GM12878 (cell line): ENCODE results near the gene FIG4. TPM values are rescaled to one million over a fixed set of nuclear protein-coding genes. Genes with fewer than 3 reads are reported as not detected.
"Not testable (repeated sequence)": the region's sequence is repeated elsewhere in the genome, so short reads cannot be mapped to it uniquely, and the experiment has no call there.

Experiments
- ATAC-seq: fragments of 200-7000 bp; cut with Tn5 transposase; 3 replicates; pipeline ENCODE4 v1.9.1; 2020; ENCODE audit warnings: mild to moderate bottlenecking, moderate library complexity
- BruUV-seq: library from RNA; stranded (reverse); fragments of 400-500 nt; replicated peaks from 2 replicates; lab custom pipeline; 2021; lab: Mats Ljungman, UMichigan
- CTCF ChIA-PET: fragments of 300-600 bp; sonication (Branson Sonifier 250); formaldehyde crosslinking; extraction: SDS; loops from one replicate; lab custom pipeline; 2021; ENCODE audit warnings: inconsistent platforms; lab: Yijun Ruan, JAX
- POLR2A ChIA-PET: fragments of 350-600 bp; formaldehyde crosslinking; extraction: SDS; loops from one replicate; lab custom pipeline; 2021; ENCODE audit warnings: inconsistent platforms; lab: Charles Lee
- RAD21 ChIA-PET: fragments of 300-600 bp; sonication (Branson Sonifier 250); formaldehyde crosslinking; loops from one replicate; lab custom pipeline; 2023; ENCODE audit warnings: antibody characterized with exemption; ENCODE audit not compliant: unreplicated experiment; lab: Charles Lee
- SMC1A ChIA-PET: fragments of 300-600 bp; sonication (Branson Sonifier 250); formaldehyde crosslinking; loops from one replicate; lab custom pipeline; 2023; ENCODE audit not compliant: unreplicated experiment, uncharacterized antibody; lab: Charles Lee
- DNase-seq: peaks from one replicate; pipeline ENCODE4 v3.0.0-alpha.2; 2011; ENCODE audit warnings: low read depth, low spot score
- FAIRE-seq: peaks from 3 replicates; lab custom pipeline; 2011; peaks lifted over from hg19 to GRCh38; lab: Jason Lieb, UNC
- H2AFZ ChIP-seq: 2 replicates; pipeline ENCODE4 v1.6.0; 2011; ENCODE audit warnings: low read depth, low read length, control low read depth; ENCODE audit not compliant: control insufficient read depth
- H3K27ac ChIP-seq: 2 replicates; pipeline ENCODE4 v1.5.1; 2011; ENCODE audit warnings: control low read depth; ENCODE audit not compliant: control insufficient read depth, insufficient read depth
- H3K27me3 ChIP-seq, 2 experiments: replicated peaks in 1 of 2; 2 replicates each; pipeline versions ENCODE4 v1.6.0 to v1.6.1; 2011; ENCODE audit warnings: low read length in 1 of 2; ENCODE audit not compliant: control insufficient read depth in 2 of 2, insufficient read depth in 2 of 2
- H3K36me3 ChIP-seq, 2 experiments: 2 replicates each; pipeline ENCODE4 v1.5.1; 2011; ENCODE audit warnings: low read length in 1 of 2; ENCODE audit not compliant: control insufficient read depth in 2 of 2, insufficient read depth in 2 of 2
- H3K4me1 ChIP-seq: 2 replicates; pipeline ENCODE4 v1.6.1; 2011; ENCODE audit warnings: mild to moderate bottlenecking, low read length, moderate library complexity, mixed read lengths; ENCODE audit not compliant: control insufficient read depth, insufficient read depth
- H3K4me2 ChIP-seq: 2 replicates; pipeline ENCODE4 v1.6.0; 2011; ENCODE audit warnings: control low read depth; ENCODE audit not compliant: control insufficient read depth, insufficient read depth
- H3K4me3 ChIP-seq: fragments of 200-600 bp; sonication (generic); 2 replicates; pipeline ENCODE4 v1.5.1; 2016
- H3K79me2 ChIP-seq: 2 replicates; pipeline ENCODE4 v1.6.0; 2011; ENCODE audit warnings: low read length; ENCODE audit not compliant: control insufficient read depth, insufficient read depth
- H3K9ac ChIP-seq: 2 replicates; pipeline ENCODE4 v1.8.0; 2011; ENCODE audit warnings: low read length, control low read depth, mixed read lengths; ENCODE audit not compliant: control insufficient read depth, insufficient read depth
- H3K9me3 ChIP-seq: replicated peaks from 3 replicates; pipeline ENCODE4 v1.5.1; 2011; ENCODE audit warnings: mild to moderate bottlenecking, low read length; ENCODE audit not compliant: control insufficient read depth, insufficient read depth
- H4K20me1 ChIP-seq: 2 replicates; pipeline ENCODE4 v1.6.0; 2011; ENCODE audit not compliant: control insufficient read depth, insufficient read depth
- BHLHE40 ChIP-seq, 2 experiments: fragments of 450-650 bp in 1 of 2; IDR thresholded peaks; 2 replicates each; pipeline ENCODE4 v1.6.1; 2011 to 2017; ENCODE audit warnings: low read depth in 2 of 2, borderline replicate concordance in 1 of 2, improper control_type of control experiment in 1 of 2, low read length in 1 of 2, mild to moderate bottlenecking in 1 of 2
- BRCA1 ChIP-seq: IDR thresholded peaks from 2 replicates; pipeline ENCODE4 v1.6.1; 2011; ENCODE audit warnings: low read depth, low read length, improper control_type of control experiment
- E2F8 ChIP-seq: fragments of 450-650 bp; IDR thresholded peaks from 2 replicates; pipeline ENCODE4 v1.6.1; 2018; ENCODE audit warnings: mild to moderate bottlenecking, low read depth, moderate library complexity; ENCODE audit not compliant: partially characterized antibody
- EED ChIP-seq: sonication (generic); IDR thresholded peaks from 2 replicates; pipeline ENCODE4 v1.6.1; 2016; ENCODE audit warnings: antibody characterized with exemption, low read depth
- EP300 ChIP-seq, 2 experiments: fragments of 150-350 bp in 1 of 2; IDR thresholded peaks; 2 replicates each; pipeline ENCODE4 v1.6.1; 2011 to 2012; ENCODE audit warnings: low read depth in 2 of 2, low read length in 2 of 2, borderline replicate concordance in 1 of 2, improper control_type of control experiment in 1 of 2, inconsistent platforms in 1 of 2; ENCODE audit not compliant: control insufficient read depth in 1 of 2
- ETV6 ChIP-seq, 2 experiments: fragments of 450-650 bp in 1 of 2; IDR thresholded peaks in 1 of 2; conservative IDR thresholded peaks in 1 of 2; 2 replicates each; pipeline ENCODE4 v1.6.1; 2014; ENCODE audit warnings: antibody characterized with exemption in 1 of 2, borderline replicate concordance in 1 of 2, low read depth in 1 of 2, mild to moderate bottlenecking in 1 of 2, moderate library complexity in 1 of 2
- HCFC1 ChIP-seq: fragments of 150-350 bp; IDR thresholded peaks from 2 replicates; pipeline ENCODE4 v1.6.1; 2014; ENCODE audit warnings: low read length
- IKZF1 ChIP-seq: fragments of 450-650 bp; conservative IDR thresholded peaks from 2 replicates; pipeline ENCODE4 v1.6.1; 2017; ENCODE audit warnings: antibody characterized with exemption, mild to moderate bottlenecking
- IKZF2 ChIP-seq, 2 experiments: fragments of 450-650 bp; IDR thresholded peaks; 2 replicates each; pipeline ENCODE4 v1.6.1; 2017; ENCODE audit warnings: mild to moderate bottlenecking in 2 of 2, moderate library complexity in 2 of 2
- NRF1 ChIP-seq: conservative IDR thresholded peaks from 2 replicates; pipeline ENCODE4 v1.6.1; 2011; ENCODE audit warnings: mild to moderate bottlenecking, low read depth, low read length, improper control_type of control experiment
- PAX8 ChIP-seq: fragments of 450-650 bp; IDR thresholded peaks from 2 replicates; pipeline ENCODE4 v1.6.1; 2017; ENCODE audit warnings: mild to moderate bottlenecking, moderate library complexity
- RUNX3 ChIP-seq: IDR thresholded peaks from 2 replicates; pipeline ENCODE4 v1.6.1; 2012; ENCODE audit warnings: low read length, inconsistent platforms
- SPI1 ChIP-seq: IDR thresholded peaks from 2 replicates; pipeline ENCODE4 v1.6.1; 2011; ENCODE audit warnings: low read depth, mild to moderate bottlenecking, low read length, moderate library complexity, borderline replicate concordance; ENCODE audit not compliant: insufficient read depth
- WGBS: methylation state at CpG from one replicate; pipeline ENCODE4 v1.1.6; 2016; ENCODE audit warnings: low lambda C conversion rate; ENCODE audit not compliant: insufficient replicate concordance, insufficient coverage; ENCODE audit errors: missing lambda C conversion rate; 5-methylcytosine and 5-hydroxymethylcytosine counted together
- in situ Hi-C: fragments of 300-500 bp; cut with MboI; formaldehyde crosslinking; loops from 9 replicates; pipeline ENCODE4 v1.14.3; 2018; ENCODE audit warnings: mixed read lengths
- intact Hi-C: fragments of 100-400 bp; cut with micrococcal nuclease; formaldehyde crosslinking; loops from one replicate; pipeline ENCODE4 v1.14.2; 2022; ENCODE audit not compliant: unreplicated experiment
- polyA plus RNA-seq, 11 experiments: library from polyadenylated mRNA; depleted of rRNA in 4 of 11; unstranded in 6 of 11; stranded (reverse) in 5 of 11; fragments of >200 nt; fragmentation: Nextera tagmentation in 4 of 11; fragmentation: Illumina TruSeq in 1 of 11; extraction: Ambion mirVana in 4 of 11; extraction: Trizol in 1 of 11; gene quantifications; 1 replicate in 1 of 11; 2 replicates in 10 of 11; pipeline versions ENCODE4 v1.2.1 to v1.2.3, GENCODE V29; 2011 to 2016; ENCODE audit warnings: inconsistent platforms in 2 of 11, missing spikeins in 2 of 11, low read depth in 1 of 11
- total RNA-seq, 4 experiments: library from RNA; depleted of rRNA in 3 of 4; stranded (reverse); fragments of >200 nt in 3 of 4; fragmentation: Illumina TruSeq in 1 of 4; extraction: Trizol in 1 of 4; gene quantifications; 2 replicates each; pipeline versions ENCODE4 v1.2.1 to v1.2.3, GENCODE V29; 2013 to 2021

The FIG4 gene
- total and polyA plus RNA-seq, 10 of the 15 experiments (the other 5 are each of a cell fraction or from before 2014, with no cell fraction given): 3.8 to 23.2 (median 11.8) TPM

GRCh38 chr6:109771939-109772755, 81.1 kb downstream of the FIG4 start:
- 74% methylated on average over 7 of the region's 7 CpGs for WGBS
- H3K4me2 ChIP-seq, in situ Hi-C loops, H3K36me3 ChIP-seq, RAD21 ChIA-PET, H2AFZ ChIP-seq, H3K27me3 ChIP-seq, H3K4me3 ChIP-seq, H3K9me3 ChIP-seq: not testable (repeated sequence)
- H3K4me1 ChIP-seq: peaks cover 21% of the 10 kb centered on the region
- POLR2A ChIA-PET: interaction anchor here (0.6 kb wide), 1 partner anchor 290 kb away, joined by 3 read pairs; no protein-coding TSS in a partner anchor
- peak; percentile 78 for ATAC-seq
- TF ChIP-seq RUNX3 (peak; percentile 41), SPI1 (peak; percentile 89), IKZF1 (0 out of 2 replicates have a peak, but pooled peaks have one; percentile 17), EED (peak; percentile 58), IKZF2 (IDR thresholded peaks at IDR 0.05) (peak; percentile 62 to 69)
- TF ChIP-seq, all 136 proteins: peak for 5; not testable (repeated sequence) for 131
- CTCF ChIA-PET, BruUV-seq, H4K20me1 ChIP-seq, intact Hi-C loops, H3K9ac ChIP-seq, H3K27ac ChIP-seq, H3K79me2 ChIP-seq, SMC1A ChIA-PET, DNase-seq: not testable (repeated sequence)
- peak; percentile 86 for FAIRE-seq

GRCh38 chr6:109772883-109773431, 81.9 kb downstream of the FIG4 start:
- H3K4me3 ChIP-seq: no peak overlapping the region
- 92% methylated on average over 1 of the region's 1 CpG for WGBS
- ChIA-PET CTCF (no interaction called here), SMC1A (no interaction called here), POLR2A (no interaction called here), RAD21 (no interaction called here)
- H3K4me2 ChIP-seq: no peak overlapping the region
- intact Hi-C loops (no loop called here), in situ Hi-C loops (no loop called here)
- FAIRE-seq: no peak
- DNase-seq: no peak
- H4K20me1 ChIP-seq: no peaks in the 10 kb centered on the region
- H2AFZ ChIP-seq: no peak overlapping the region
- peaks cover 21% of the 10 kb centered on the region for H3K4me1 ChIP-seq
- H3K9ac ChIP-seq: no peak overlapping the region
- no TSS peak for BruUV-seq
- no peak for ATAC-seq
- H3K36me3 ChIP-seq: peaks cover 0 to 2% of the 10 kb centered on the region in 2 experiments; a peak in 1 of 4 replicates
- H3K9me3 ChIP-seq: no peaks in the 10 kb centered on the region
- H3K79me2 ChIP-seq: no peaks in the 10 kb centered on the region
- H3K27ac ChIP-seq: no peak overlapping the region
- H3K27me3 ChIP-seq: no peaks in the 10 kb centered on the region
- TF ChIP-seq E2F8: no peak
- TF ChIP-seq BHLHE40 (IDR thresholded peaks at IDR 0.05; ENCODE audit: borderline replicate concordance in 1 of 2, low read depth in 2 of 2, low read length in 1 of 2): no peak
- TF ChIP-seq NRF1: no peak
- no peak for TF ChIP-seq EP300 (IDR thresholded peaks at IDR 0.05; ENCODE audit: borderline replicate concordance in 1 of 2, control insufficient read depth in 1 of 2, low read depth in 2 of 2, low read length in 2 of 2)
- TF ChIP-seq PAX8: no peak
- TF ChIP-seq HCFC1: no peak
- no peak for TF ChIP-seq BRCA1
- TF ChIP-seq IKZF1: no peak
- TF ChIP-seq ETV6 (conservative IDR thresholded peaks at IDR 0.05 in 1 of 2, IDR thresholded peaks at IDR 0.05 in 1 of 2; ENCODE audit: borderline replicate concordance in 1 of 2, low read depth in 1 of 2): no peak
